Gastroesophageal sphincter (tissue), 4 donors: ENCODE results near the gene VLDLR. TPM values are rescaled to one million over a fixed set of nuclear protein-coding genes. Genes with fewer than 3 reads are reported as not detected.

Source experiments
- ATAC-seq: fragments of 150-250 bp; one replicate; pipeline ENCODE4 v1.9.1; 2016; ENCODE audit warnings: mild to moderate bottlenecking, moderate library complexity
- H3K27ac ChIP-seq, 4 donors: fragments of 200-600 bp; sonication (generic) in 3 of 4; 1 replicate in 3 of 4; 2 replicates in 1 of 4; pipeline ENCODE4 v1.5.1; 2016 to 2019
- H3K27me3 ChIP-seq: fragments of 200-600 bp; sonication (generic); one replicate; pipeline ENCODE4 v1.5.1; 2019
- H3K36me3 ChIP-seq, 2 donors: fragments of 200-600 bp; sonication (generic); one replicate each; pipeline ENCODE4 v1.5.1; 2019; ENCODE audit warnings: control low read depth in 1 of 2
- H3K4me1 ChIP-seq, 3 donors: fragments of 200-600 bp; sonication (generic); 1 replicate in 2 of 3; 2 replicates in 1 of 3; pipeline ENCODE4 v1.5.1; 2016 to 2019; ENCODE audit warnings: control low read depth in 2 of 3
- H3K4me3 ChIP-seq, 2 donors: fragments of 200-600 bp; sonication (generic); one replicate each; pipeline ENCODE4 v1.5.1; 2019; ENCODE audit warnings: mild to moderate bottlenecking in 1 of 2, moderate library complexity in 1 of 2
- H3K9me3 ChIP-seq, 3 donors: fragments of 200-600 bp; sonication (generic); one replicate each; pipeline ENCODE4 v1.5.1; 2017 to 2019; ENCODE audit warnings: control low read depth in 2 of 3
- EP300 ChIP-seq: sonication (generic); formaldehyde crosslinking; IDR thresholded peaks from one replicate; pipeline ENCODE4 v1.6.1; 2017; ENCODE audit warnings: antibody characterized with exemption, mild to moderate bottlenecking
- POLR2A ChIP-seq, 2 donors: fragments of 450-650 bp; IDR thresholded peaks; one replicate each; pipeline ENCODE4 v1.6.1; 2017; ENCODE audit warnings: antibody characterized with exemption in 2 of 2, mild to moderate bottlenecking in 2 of 2, moderate library complexity in 1 of 2
- POLR2AphosphoS5 ChIP-seq: sonication (generic); formaldehyde crosslinking; IDR thresholded peaks from one replicate; pipeline ENCODE4 v1.6.1; 2017; ENCODE audit warnings: antibody characterized with exemption
- WGBS, 2 donors: methylation state at CpG; one replicate each; pipeline ENCODE4 v1.1.5; 2018; ENCODE audit warnings: low coverage in 1 of 2; 5-methylcytosine and 5-hydroxymethylcytosine counted together
- total RNA-seq, 4 donors: library from RNA; depleted of rRNA; stranded (reverse); fragments of >200 nt; gene quantifications; one replicate each; pipeline ENCODE4 v1.1.0, GENCODE V29; 2016
- TF ChIP-seq, protein P1 (sequence below), 4 experiments: fragments of 200-600 bp in 2 of 4; fragments of 450-650 bp in 2 of 4; sonication (generic) in 1 of 4; IDR thresholded peaks; one replicate each; pipeline ENCODE4 v1.5.1; 2017 to 2019; ENCODE audit warnings: antibody characterized with exemption in 4 of 4, mild to moderate bottlenecking in 2 of 4, moderate library complexity in 2 of 4

Gene VLDLR
- total RNA-seq, 4 donors from 2014 or later = 19.0 to 26.3 (median 20.8) TPM

DNA sequence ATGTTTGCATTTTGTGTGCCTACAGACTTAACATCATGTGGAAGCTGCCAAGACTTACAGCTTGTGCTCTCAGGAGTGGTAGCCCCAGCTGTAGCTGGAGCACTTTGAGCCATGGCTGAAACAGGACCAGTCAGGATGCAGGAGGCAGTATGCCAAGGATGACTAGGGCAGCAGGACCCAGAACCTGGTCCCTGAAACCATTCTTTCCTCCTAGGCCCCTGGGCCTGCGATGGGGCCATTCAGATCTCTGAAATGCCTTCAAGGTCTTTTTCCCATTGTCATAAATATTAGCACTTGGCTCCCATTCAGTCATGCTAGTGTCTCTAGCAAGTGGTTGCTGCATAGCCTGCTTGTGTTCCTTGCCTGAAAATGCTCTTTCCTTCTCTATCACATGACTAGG, 29.6 kb upstream of the VLDLR start:
- Histone ChIP-seq H3K4me3 (no peak overlapping the region), H3K27me3 (no peaks in the 10 kb centered on the region), H3K36me3 (no peaks in the 10 kb centered on the region), H3K27ac (no peak overlapping the region), H3K9me3 (peaks cover 0 to 19% (median 0%) of the 10 kb centered on the region in 3 donors), H3K4me1 (no peaks in the 10 kb centered on the region)
- no peak for ATAC-seq
- TF ChIP-seq EP300 (no peak), POLR2A (IDR thresholded peaks at IDR 0.05) (no peak), POLR2AphosphoS5 (no peak)
- TF ChIP-seq, protein P1, sequence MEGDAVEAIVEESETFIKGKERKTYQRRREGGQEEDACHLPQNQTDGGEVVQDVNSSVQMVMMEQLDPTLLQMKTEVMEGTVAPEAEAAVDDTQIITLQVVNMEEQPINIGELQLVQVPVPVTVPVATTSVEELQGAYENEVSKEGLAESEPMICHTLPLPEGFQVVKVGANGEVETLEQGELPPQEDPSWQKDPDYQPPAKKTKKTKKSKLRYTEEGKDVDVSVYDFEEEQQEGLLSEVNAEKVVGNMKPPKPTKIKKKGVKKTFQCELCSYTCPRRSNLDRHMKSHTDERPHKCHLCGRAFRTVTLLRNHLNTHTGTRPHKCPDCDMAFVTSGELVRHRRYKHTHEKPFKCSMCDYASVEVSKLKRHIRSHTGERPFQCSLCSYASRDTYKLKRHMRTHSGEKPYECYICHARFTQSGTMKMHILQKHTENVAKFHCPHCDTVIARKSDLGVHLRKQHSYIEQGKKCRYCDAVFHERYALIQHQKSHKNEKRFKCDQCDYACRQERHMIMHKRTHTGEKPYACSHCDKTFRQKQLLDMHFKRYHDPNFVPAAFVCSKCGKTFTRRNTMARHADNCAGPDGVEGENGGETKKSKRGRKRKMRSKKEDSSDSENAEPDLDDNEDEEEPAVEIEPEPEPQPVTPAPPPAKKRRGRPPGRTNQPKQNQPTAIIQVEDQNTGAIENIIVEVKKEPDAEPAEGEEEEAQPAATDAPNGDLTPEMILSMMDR (IDR thresholded peaks at IDR 0.05) = no peak
- WGBS, 2 donors = 80% methylated on average over 1 of the region's 1 CpG; no CpG with 5 or more reads in 1 of the 2 donors

DNA sequence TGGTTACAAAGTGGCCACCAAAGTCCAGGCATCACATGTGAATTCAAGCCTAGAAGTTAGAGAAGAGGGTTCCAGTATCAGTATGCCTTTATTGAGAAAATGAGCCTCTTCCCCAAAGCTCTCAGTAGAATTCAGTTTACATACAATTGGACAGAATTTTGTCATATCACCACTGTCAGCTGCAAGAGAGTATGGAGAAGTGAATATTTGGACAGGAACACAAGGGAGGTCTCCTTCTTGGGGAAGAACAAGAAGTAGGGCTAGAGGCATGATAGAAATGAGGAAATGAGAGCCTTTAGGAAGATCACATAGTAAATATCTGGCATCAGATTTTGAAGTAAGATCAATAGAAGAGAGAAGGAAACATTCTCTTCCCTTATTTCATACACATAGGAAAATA, 27.8 kb upstream of the VLDLR start:
- Histone ChIP-seq H3K4me3 (no peak overlapping the region), H3K4me1 (no peaks in the 10 kb centered on the region), H3K27me3 (no peaks in the 10 kb centered on the region), H3K36me3 (no peaks in the 10 kb centered on the region), H3K9me3 (peaks cover 0 to 19% (median 0%) of the 10 kb centered on the region in 3 donors), H3K27ac (no peak overlapping the region)
- ATAC-seq = no peak
- TF ChIP-seq POLR2A (IDR thresholded peaks at IDR 0.05) (no peak), EP300 (no peak), POLR2AphosphoS5 (no peak)
- TF ChIP-seq, protein P1 (IDR thresholded peaks at IDR 0.05) = no peak

DNA sequence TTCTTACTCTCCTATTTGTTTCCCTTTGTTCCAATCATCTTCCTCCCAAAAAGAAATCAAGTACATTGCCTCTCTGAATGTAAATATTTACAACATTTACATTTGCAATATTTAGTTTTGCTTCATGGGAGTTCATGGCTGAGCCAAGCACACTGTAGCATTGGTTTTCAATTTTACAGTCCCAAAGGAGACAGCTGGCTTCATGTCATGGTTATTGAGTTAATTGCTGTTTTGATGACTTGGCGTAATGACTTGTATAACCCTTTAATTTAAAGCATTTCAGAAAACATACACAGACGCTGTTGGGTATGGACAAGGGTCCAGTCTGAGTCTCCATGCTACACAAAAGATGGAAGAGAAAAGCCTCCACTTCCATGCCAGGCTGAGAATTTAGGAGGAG, 25.6 kb upstream of the VLDLR start:
- Histone ChIP-seq H3K36me3 (no peaks in the 10 kb centered on the region), H3K9me3 (peaks cover 0 to 19% (median 0%) of the 10 kb centered on the region in 3 donors), H3K4me3 (no peak overlapping the region), H3K27me3 (no peaks in the 10 kb centered on the region), H3K4me1 (no peaks in the 10 kb centered on the region), H3K27ac (no peak overlapping the region)
- ATAC-seq = no peak
- TF ChIP-seq POLR2A (IDR thresholded peaks at IDR 0.05) (no peak), EP300 (no peak), POLR2AphosphoS5 (no peak)
- TF ChIP-seq, protein P1 (IDR thresholded peaks at IDR 0.05) = no peak
- 67% methylated on average over 2 of the region's 2 CpGs; no CpG with 5 or more reads in 1 of the 2 donors for WGBS, 2 donors

DNA sequence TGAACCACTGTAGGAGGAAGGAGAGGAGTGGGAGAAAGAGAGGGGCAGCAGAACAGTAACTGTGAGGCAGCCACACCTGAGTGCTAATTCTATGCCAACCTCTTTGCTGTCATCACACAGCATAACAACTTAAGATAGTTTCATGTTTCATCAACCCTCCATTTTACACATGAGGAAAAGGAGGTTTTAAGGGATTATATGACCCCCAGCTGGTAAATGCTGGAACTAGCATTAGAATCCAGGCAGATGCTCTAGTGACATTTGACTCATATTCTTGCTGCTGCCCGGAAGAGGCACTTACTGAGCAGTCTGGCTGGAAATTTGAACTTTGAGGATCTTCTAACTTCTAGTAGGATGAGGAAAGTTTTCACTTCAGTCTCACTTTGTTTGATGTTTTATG, 24.1 kb upstream of the VLDLR start:
- H3K27ac ChIP-seq = no peak overlapping the region
- no peak for ATAC-seq

DNA sequence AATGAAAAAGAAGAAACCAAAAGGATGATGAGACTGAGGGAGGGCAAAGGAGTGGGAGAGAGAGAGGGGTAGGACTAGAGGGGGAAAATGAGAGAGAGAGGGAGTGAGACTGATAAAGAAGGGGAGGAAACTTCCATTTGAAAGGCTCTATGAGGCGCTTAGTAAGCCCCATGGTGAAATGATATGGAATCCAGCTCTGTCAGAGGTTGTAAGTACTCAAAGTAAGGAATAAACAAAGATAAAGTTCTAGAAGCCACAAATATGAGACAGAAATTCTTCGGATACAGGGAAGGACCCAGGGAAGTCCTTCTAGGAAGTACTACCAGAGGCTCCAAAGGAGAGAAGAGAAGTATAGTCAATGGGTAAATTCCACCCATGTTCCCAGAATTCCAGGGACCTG, 21.7 kb upstream of the VLDLR start:
- no peak overlapping the region for H3K4me3 ChIP-seq
- no peak overlapping the region for H3K27ac ChIP-seq
- H3K27me3 ChIP-seq = no peaks in the 10 kb centered on the region
- H3K36me3 ChIP-seq = no peaks in the 10 kb centered on the region
- peaks cover 0 to 8% (median 0%) of the 10 kb centered on the region in 3 donors for H3K4me1 ChIP-seq
- 79 to 93% methylated on average over 2 of the region's 2 CpGs for WGBS, 2 donors
- no peak for ATAC-seq
- TF ChIP-seq EP300 (no peak), POLR2A (IDR thresholded peaks at IDR 0.05) (no peak), POLR2AphosphoS5 (no peak)
- no peaks in the 10 kb centered on the region for H3K9me3 ChIP-seq

More for the DNA sequence above, 24.1 kb upstream of the VLDLR start:
- peaks cover 0 to 3% (median 0%) of the 10 kb centered on the region in 3 donors for H3K4me1 ChIP-seq
- H3K27me3 ChIP-seq = no peaks in the 10 kb centered on the region
- no peak overlapping the region for H3K4me3 ChIP-seq
- WGBS, 2 donors = 44 to 78% methylated on average over 1 of the region's 1 CpG
- no peaks in the 10 kb centered on the region for H3K36me3 ChIP-seq
- TF ChIP-seq, protein P1 (IDR thresholded peaks at IDR 0.05) = no peak
- TF ChIP-seq POLR2AphosphoS5 = no peak
- no peak for TF ChIP-seq EP300
- no peak for TF ChIP-seq POLR2A (IDR thresholded peaks at IDR 0.05)
- H3K9me3 ChIP-seq = peaks cover 0 to 8% (median 0%) of the 10 kb centered on the region in 3 donors
